NCI-H2196 (cell line): ENCODE results near the gene MRGPRE.

Source experiments
- DNase-seq: peaks from one replicate; lab custom pipeline; 2025; ENCODE audit not compliant: unreplicated experiment; lab: John Stamatoyannopoulos, UW

The MRGPRE gene

DNA sequence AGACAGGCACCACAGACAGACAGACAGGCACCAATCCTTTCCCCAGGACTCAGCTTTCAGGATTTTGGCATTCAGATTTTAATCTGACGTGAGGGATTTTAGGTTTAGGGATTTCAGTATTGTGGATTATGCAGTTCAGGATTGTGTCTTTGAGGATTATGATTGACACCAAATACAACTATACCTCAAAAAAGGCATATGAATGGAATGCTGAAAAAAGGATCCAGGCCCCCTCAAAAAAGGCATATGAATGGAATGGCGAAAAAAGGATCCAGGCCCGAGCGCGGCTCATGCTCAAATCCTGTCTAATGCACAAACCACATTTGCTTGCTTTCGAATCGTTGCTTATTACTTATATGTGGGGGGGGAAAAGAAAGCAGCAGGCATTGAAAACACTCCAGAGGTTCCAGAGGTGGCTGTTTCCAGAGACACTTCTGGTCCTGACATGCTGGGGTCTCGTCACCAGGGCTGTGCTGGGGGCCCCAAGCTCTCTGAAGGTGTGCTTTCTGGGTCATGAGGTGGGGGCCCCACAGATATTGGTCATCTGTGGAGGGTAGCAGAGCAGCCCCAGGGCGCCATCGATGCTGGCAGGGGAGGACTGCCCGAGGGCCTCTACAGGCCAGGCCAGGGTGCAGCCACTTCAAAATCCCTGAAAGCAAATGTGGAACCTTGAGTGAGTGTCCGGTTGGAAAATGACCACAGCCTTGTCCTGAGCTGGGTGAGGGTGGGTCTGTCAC, 50.3 kb downstream of the MRGPRE start:
- no peak for DNase-seq

DNA sequence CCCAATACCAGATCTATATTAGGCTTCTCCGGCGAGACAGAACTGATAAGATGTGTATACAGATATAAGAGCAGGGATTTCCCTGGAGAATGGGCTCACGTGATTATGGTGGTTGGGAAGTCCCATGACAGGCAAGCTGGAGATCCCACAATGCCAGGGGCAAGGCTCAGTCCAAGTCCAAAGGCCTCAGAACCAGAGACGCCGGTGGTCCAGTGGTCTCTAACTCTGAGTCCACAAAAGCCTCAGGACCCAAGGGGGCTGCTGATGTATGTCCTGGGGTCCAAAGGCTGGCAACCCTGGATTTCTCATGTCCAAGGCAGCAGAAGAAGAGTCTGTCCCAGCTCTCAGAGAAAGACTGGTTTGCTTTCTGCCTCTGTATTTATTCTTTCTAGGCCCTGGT, 51.3 kb downstream of the MRGPRE start:
- no peak for DNase-seq

DNA sequence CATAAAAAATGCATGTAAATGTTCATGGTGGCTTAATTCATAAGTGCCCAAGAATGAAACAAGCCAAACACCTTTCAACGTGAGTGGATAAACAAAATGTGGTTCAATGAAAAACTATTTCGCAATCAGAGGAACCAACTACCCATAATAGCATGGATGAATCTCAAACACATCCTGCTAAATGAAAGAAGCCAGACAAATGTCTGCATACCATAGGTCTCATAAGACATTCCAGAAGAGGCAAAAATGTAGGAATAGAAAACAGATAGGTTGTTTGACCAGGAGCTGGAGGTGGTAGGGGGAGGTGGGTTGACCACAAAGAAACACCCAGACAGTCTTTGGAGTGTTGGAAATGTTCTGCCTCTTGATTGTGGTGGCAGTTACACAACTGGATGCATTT, 53.9 kb downstream of the MRGPRE start:
- no peak for DNase-seq

DNA sequence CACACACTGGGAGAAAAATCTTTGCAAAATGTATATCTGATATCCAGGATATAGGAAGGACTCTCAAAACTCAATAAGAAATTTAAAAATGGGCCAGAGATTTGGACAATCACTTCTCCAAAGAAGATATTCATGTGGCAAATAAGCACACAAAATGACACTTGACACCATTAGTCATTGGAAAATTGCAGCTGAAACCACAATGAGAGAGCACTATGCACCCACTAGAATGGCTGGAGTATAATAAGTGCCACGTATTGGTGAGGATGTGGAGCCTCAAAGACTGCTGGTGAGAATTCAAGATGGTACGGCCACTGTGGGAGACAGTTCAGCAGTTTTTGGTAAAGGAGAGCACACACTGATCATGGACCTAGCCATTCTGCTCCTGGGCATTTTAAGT, 54.3 kb downstream of the MRGPRE start:
- DNase-seq = no peak
